SIG-M5 (cell line): ENCODE data around the gene KCNJ12.
"Not testable (repeated sequence)": the region's sequence is repeated elsewhere in the genome, so short reads cannot be mapped to it uniquely, and the experiment has no call there.

Experiments
- DNase-seq: peaks from one replicate; lab custom pipeline; 2025; lab: John Stamatoyannopoulos, UW

KCNJ12 gene

DNA sequence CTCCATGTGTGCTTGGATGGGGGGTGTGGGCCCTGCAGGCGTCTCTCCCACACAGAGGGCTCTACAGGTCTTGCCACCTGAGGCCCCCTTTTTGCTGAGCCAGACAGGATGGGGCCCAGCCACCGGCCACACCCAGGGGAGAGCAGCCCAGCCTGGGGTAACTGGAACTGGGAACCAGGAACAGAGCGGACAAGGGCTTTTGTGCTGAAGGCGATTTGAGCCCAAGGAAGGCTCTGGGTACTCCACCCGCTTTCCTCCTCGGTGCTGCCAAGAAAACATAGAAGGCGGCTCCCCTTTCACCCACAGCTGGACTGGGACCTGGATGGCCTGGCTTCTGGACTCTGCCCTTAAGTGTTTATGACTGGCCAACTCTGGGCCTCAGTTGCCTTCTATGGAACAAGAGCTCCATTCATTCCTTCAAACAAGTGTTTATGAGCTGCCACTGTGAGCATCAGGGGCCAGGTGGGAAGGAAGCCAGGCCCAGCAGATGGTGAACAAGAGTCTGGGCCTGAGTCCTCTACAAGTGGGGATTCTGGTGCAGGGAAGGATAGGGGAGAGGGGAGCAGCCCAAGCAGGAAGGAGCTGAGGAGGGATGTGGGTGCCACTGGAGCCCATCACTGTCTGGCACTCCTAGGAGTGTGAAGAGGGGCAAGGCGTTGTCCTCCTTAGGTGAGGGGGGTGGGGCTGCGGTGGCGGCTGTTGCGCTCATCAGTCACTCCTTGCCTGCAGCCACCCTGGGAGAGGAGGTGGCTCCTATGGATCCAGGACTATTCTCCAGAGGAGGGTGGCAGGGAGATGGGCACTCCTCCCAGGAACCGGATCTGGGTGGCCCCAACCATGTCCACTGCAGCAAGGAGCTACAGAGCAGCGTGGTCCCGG lies 46.4 kb downstream of the KCNJ12 start:
- DNase-seq: not testable (repeated sequence)

DNA sequence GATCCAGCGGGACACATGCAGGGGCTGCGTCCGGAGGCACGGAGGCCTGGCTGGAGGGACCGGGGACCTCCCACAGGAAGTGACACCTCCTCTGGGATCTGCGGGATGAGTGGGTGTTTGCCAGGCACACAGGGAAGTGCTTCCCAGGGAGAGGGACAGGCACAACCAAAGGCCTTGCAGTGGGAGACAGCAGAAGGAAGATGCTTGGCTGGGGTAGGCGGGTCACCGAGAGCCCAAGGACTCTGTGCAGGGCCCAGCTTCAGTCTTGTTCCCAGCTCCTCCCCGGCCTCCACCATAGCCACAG lies 47.0 kb downstream of the KCNJ12 start:
- not testable (repeated sequence) for DNase-seq

DNA sequence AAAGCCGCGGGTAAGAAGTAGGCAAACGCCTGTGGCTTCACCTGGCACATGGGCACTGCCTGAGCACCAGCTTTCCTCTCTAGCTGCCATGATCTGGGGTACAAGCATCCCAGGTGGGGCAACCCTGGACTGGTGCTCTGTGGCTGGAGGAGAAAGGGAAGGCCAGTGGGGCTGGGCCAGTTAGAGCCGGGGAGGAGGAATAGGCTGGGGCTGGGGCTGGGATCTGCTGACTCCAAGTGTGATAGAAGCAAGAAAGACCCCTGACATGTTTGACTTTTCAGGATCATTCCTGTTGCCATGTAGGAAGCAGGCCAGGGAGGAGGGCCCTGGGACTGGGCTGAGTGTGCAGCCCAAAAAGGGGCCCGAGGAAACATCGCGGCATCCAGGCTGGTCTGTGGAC lies 48.5 kb downstream of the KCNJ12 start:
- DNase-seq: not testable (repeated sequence)

DNA sequence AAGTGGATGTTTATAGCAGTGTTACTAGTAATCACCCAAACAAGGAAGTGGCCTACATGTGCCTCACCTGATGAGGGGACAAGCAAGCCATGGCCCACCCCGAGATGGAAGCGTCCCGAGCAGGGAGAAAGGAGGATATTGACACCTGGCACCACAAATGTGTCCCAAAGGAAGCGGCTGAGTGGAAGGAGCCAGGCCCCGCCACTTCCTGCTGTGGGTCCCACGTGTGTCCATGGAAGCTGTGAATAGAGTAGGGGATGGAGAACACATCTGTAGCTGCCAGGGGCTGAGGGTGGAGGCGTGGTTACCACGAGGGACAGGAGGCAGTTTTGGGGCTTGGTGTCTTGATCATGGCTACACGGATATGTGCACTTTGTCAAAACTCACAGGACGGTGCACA lies 49.2 kb downstream of the KCNJ12 start:
- DNase-seq: no peak

DNA sequence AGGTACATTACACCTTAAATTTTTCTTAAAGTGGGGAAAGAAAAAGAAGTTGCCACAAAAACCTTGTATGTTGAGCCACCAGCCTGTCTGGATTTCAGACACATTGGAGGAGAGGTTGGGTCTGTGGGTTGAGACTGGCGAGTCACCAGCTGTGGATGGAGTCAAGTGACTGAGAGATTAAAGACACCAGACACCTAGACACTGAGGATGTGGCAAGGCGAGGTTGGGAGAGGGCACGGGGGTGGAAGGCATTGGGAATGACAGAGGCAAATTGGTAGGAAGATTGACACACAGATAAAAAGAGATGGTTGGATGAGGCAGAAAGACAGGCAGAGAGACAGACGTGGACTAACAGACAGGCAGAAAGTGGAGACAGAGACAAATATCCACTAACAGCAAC lies 49.6 kb downstream of the KCNJ12 start:
- DNase-seq: no peak

DNA sequence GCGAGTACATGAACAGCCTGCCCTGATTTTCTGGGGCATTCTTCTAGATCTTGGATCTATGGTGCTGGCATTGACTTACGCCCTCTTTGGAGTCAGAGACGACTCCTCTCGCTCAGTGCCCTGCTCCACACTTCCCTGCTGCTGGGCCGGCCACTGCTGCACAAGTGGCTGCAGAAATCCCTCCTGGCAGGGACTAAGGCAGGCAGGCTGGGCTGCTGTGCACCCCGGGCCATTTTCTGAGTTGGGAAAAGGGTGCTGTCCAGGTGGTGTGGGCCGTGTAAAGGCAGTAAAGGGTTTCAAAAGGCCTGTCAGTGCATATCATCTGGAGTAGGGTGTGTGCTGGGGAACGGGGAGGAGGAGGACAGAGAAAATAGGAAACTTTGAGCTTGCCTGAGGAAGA lies 50.1 kb downstream of the KCNJ12 start:
- DNase-seq: not testable (repeated sequence)

DNA sequence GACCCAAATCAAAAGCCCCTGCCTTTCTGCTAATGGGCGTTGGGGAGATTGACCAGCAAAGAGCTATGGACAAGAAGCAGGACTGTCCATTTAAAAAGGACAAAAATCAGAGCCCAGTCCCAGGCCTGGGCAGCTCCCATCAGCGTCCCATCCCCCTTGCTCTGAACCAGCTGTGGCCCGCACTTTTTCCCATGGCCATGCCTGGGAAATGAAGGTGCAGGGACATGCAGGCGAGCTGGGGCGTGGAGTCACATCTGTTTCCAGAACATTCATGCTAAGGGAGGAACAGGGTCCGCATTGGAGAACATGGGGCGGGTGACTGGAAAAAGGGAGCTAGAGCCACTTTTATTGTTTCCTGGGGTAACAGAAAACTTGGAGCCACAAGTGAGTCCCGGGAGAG lies 50.7 kb downstream of the KCNJ12 start:
- not testable (repeated sequence) for DNase-seq

DNA sequence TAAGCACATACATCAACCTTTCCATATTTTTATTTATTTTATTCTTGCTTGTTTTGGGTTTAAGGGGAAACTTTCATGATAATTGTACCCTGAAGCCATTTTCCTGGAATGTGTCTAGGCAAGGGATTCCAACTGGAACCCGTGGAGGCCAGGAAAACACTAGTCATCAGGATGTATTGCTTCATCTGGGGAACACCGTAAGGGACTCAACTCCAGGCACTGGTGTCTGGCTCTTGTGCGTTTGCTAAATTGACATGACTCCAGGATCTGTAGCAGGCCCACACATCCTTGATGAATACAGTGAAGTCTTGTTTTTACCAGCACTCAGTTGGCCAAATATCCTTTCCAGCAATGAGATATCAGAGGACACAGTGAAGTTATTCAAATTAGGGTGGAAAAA lies 51.6 kb downstream of the KCNJ12 start:
- not testable (repeated sequence) for DNase-seq

DNA sequence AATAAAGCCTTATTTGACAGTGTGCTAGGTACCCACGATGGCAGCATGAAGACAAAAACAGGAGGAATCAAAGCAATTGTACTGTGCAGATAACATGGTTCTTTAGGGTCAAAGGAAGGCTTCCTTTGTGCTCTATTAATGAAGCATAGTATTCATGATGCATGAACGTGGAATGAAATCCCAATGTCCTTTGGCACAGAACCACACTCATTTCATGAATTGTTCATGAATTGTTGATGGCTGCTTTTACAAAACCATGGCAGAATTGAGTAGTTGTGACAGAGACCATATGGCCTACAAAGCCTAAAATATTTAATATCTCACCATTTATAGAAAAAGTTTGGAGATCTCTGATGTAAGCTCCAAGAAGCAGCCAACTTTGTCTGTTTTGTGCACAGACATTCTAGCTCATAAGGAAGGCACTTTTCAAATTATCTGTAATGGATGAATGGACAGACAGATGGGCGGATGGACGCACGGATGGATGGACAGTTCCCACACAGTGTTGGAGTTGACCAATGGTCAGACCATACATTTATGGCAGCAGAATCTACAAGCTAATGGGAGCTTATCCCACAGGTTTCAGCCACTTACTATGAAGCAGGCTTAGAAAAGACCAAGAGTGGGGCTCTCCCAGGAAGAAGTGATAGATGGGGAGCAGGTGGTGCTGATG lies 52.7 kb downstream of the KCNJ12 start:
- not testable (repeated sequence) for DNase-seq

DNA sequence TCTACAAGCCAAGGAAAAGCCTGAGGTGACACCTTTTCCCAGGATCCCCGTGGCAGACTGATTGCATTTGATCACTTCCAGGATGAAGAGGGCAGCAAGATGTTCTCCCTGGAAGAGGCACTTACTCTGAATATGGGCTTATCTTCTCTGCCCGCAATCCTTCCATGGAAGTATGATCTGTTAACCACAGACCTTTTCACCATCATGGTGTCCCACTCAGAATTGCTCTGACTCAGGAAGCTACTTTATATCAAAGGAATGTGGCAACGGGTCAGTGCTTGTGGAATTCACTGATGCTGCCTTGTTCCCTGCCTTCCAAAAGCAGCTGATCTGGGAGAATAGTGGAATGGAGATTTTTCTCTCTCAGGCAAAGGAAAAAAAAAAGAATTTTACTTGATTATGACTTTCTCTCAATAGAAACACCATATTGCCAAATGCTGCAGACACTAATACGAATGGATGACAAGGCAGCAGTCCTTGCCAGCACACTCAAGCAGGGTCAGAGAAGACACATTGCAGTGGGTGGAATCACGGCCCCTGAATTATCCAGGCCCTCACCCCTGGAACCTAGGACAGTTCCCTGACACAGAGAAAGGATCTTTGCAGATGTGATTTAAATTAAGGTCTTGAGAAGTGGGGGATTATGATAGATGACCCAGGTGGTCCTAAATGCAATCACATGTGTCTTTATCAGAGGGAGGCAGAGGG lies 53.9 kb downstream of the KCNJ12 start:
- not testable (repeated sequence) for DNase-seq

DNA sequence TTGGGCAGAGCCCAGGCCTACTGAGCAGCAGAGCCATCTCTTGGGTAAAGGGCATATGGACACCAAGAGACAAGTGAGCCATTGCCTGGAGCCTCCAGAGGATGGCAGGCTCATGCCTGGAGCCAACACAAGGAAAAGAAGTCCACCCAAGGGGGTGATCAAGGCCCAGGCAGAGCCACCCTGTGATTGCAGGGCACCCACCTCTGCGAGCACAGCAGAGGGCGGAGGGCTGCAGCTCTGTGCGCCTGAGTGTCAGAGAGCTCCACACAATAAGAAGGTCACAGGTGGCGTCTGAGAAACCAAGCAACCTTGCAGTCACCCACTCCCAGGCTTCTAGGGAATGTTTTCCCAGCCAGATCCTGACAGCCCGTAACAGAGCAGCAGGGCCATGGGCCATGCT lies 57.8 kb downstream of the KCNJ12 start:
- not testable (repeated sequence) for DNase-seq

DNA sequence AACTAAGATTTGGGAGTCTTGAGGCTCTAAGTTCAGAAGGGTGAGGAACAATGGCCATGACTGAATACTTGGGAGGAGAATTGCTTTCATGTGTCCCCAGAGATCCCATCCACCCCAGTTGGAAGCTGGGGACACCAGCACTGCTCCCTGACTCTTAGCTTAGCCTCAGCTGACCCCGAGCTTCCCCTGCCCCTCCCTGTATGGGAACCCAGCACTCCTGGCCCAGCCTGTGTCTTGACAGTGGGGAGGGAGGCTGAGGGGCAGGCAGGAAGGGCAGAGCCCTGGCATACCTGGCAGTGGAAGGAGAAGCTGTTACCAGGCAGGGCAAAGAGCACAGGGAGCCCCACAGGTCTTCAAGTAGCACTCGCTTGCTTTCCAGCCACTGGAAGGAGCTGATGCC lies 58.8 kb downstream of the KCNJ12 start:
- DNase-seq: not testable (repeated sequence)

DNA sequence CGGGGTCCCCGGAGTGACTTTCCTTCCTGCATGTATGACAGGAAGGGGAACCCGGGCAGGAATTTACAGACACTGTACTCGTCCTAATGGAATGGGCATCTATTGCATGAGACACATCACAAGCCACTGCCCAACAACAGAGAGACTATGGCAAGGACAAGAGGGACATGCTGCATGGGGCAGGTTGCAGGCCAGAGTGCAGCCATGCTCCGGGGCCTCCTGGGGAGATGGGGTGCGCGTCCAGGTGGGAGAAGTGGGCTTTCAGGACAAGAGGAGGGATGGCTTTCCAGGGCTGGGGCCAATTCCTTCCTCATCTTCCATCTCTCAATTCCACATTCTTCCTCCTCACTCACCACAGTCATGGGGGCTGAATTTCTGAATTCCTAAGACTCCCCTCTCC lies 60.3 kb downstream of the KCNJ12 start:
- not testable (repeated sequence) for DNase-seq

DNA sequence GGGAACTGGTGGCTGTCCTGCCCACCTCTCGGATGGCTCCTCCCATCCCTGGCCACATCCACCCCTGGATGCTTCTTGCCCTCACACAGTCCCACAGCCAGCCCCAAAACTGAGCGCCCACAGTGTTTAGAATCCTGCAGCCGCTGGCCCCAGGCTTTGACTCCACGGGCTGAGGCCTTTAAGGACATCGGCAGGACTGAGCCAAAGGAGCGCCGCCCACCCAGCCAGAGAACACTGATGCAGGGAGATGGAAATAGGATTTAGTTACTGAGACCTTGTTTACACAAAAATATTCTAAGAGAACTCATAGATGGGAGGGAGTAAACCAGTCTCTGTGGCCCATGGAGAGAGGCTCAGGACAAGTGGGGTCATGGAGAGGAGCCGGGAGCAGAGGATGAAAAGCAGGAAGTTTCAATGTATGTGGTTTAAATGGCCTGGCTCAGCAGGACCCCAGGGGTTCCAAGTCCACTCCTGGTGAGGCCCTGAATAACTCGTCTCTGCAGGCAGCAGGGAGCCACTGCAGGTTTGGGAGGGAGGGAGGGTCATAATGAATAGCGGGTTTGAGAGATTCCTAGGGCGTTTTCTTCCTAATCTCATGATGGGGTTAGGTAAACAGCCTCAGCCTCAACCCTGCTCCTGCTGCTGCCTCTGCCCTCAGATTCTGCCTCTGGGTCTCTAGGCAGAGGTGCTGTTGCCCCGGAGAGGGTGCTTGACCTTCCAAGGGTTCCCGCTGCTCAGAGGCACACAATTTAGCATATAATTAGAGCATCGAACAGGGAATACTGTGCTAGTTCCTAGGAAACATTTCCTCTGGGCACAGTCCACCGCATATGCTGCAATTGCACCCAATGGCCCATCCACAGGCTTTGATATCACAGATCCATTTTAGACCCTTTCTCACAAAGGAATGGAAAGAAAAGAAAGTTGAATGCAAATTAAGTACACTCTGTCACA lies 61.0 kb downstream of the KCNJ12 start:
- not testable (repeated sequence) for DNase-seq

DNA sequence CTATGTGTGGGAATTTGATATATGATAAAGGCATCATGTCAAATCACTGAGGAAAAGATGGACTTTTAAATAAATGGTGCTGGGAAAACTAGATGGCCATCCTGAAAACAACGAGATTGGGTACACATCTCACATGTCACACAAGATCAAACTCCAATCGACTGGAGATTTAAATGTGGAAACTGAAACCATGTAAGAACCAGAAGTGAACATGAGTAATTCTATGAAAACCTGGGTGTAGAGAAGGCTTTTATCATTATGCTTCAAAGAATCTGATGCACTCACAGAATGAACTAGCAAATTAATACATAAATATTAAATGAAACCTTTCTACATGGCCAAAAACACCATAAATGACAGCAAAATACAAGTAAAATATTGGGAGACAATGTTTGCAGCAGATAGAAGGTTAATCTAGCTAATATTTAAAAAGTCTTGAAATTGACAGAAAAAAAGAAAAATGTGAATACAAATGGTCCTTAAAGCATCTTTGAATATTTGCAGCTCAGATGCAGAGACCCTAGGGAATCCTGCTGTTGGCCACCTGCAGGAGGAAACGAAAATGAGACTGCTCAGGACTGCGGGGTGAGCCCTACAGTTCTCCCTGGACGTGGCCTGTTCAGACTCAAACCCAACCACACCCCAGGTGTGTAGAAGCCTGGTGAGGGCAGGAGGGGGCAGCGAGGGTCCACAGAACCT lies 62.3 kb downstream of the KCNJ12 start:
- DNase-seq: not testable (repeated sequence)

DNA sequence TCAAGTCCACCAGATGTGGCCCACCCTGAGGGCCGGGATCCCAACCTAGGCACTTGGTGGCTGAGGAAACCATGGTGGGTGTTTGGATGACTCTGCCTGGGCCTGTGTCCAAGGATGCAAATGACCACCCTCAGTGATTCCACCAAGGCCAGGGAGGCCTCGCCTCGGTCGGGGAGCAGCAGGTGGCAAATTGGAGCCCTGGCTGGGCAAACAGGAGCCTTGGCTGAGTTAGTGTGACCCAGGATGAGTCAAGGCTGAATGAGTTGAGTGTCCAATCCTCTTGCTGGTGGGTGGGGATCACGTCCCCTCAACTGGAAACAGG lies 62.8 kb downstream of the KCNJ12 start:
- not testable (repeated sequence) for DNase-seq

DNA sequence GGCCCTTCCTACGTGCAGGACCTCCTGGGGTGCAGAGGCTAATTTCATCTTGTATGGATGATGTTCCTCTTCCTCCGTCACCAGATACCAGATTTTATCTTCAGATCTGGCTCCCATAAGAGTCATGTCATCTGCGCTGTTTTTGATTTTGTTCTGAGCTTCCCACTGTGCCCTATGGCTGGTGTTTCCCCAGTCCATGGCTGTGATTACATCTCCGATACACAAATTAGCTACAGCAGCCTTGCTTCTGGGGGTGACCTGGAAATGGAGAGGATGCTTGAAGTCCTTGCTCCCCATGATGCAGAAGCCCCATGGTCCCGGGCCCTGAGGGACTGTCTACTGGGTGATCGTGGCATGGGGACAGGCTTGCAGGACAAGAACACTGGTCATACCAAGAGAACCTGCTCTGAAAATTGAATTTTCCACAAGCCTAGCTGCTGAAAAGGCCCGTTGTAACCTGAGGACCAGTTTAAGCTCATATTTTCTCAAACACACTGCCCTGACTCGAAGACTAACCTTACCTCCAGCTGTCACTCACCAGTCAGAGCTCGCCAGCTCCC lies 69.0 kb downstream of the KCNJ12 start:
- no peak for DNase-seq

DNA sequence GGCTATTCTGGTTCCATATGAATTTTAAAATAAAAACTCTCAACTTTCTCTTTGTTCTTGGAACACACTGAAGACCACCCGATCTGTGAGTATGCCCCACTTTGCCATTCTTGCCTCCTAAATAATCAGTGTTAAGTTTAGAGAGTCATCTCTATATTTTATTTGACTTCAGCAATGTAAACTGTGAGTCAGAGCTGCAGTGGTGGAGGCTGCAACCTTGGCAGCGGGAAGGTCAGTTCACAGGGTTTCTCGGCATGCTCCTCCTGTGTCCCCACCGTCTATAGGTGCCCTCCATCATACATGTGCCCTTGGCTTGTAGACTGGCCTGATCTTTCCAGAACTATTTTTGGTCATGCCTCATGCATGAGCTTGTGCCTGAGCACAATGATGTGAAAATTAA lies 71.4 kb downstream of the KCNJ12 start:
- DNase-seq: not testable (repeated sequence)

DNA sequence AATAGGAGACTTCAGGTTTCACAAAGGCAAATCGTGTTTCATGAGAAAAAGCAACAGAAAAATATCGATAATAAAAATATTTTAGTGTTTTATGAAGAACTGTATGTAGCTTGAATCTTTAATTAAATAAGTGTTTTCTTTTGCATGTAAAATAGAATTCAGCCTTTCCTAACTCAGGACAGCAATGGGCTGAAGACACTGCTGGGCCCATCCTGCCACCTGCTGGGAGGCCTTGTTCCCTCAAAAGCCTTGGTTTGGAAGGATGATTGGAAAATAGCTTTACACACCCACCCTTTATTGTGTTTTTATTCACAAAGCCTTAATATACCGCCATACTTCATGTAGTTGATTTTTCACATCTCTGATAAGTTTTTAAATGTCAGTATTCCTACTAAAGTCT lies 73.7 kb downstream of the KCNJ12 start:
- DNase-seq: not testable (repeated sequence)

DNA sequence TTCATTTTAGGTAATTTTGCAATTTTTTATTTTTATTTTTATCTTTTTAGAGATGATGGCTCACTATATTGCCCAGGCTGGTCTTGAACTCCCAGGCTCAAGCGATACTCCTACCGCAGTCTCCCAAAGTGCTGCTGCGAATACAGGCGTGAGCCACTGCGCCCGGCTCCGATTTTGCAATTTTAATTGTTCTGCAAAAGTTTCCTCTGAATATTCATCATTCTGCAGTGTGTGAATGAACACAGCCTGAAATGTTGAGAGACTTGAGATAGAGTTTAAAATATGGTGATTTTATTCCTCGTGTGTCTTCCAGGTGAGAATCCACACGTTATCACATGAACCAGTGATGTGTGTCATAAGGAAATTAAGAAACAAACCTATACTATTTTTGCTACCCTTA lies 75.8 kb downstream of the KCNJ12 start:
- no peak for DNase-seq
